Jurkat, Clone E6-1 (cell line): Measurements from ENCODE around the gene AHSG.

Experiments used
- DNase-seq: peaks from one replicate; pipeline ENCODE4 v3.0.0-alpha.2; 2011; ENCODE audit warnings: low read depth, low spot score
- H3K4me3 ChIP-seq: 2 replicates; pipeline ENCODE4 v1.5.1; 2011; ENCODE audit warnings: mild to moderate bottlenecking, low read length, control low read depth, moderate library complexity

The AHSG gene

GRCh38 chr3:186589856-186590579 lies 22.8 kb upstream of the AHSG start:
- peak; percentile 41 for DNase-seq

GRCh38 chr3:186590580-186591295 lies 22.1 kb upstream of the AHSG start:
- DNase-seq: no peak
- no peak overlapping the region for H3K4me3 ChIP-seq

More at GRCh38 chr3:186589856-186590579, 22.8 kb upstream of the AHSG start:
- no peak overlapping the region for H3K4me3 ChIP-seq

DNA sequence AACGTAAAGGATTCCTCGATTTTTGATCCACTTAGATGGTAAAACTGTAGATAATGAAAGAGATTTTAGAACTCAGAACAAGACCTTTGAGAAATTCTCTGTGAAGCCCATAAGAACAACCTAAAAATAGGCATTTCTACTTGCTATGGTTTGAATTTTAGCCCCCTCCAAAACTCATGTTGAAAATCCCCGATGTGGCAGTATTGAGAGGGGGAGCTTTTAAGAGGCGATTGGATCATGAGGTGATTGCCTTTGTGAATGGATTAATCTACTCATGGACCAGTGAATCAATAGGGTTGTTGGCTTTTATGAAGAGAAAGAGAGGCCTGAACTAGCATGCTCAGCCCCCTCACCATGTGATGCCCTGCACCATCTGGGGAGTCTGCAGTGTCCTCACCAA lies 20.2 kb upstream of the AHSG start:
- no peak overlapping the region for H3K4me3 ChIP-seq
- no peak for DNase-seq

DNA sequence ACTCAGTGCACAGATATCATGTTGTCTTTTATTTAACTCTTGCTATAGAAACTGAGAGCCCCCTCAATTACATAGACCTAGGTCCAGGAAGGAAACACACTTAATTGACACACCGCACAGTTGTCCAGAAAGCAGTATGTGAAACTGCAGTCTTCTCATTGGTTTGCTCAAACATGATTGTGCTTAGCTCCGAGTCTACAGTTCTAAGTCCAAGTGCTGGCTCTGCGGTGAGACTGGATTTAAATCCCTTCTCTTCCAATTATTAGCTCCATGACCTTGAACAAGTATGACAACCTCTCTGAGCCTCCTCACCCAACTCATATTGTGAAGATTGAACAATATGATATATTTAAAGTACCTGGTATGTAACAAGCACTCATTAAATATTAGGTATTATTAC lies 19.0 kb upstream of the AHSG start:
- no peak overlapping the region for H3K4me3 ChIP-seq
- DNase-seq: no peak

- H3K4me3 ChIP-seq: no peak overlapping the region
- no peak for DNase-seq
Observed at GRCh38 chr3:186594591-186595113, 18.2 kb upstream of the AHSG start.

- H3K4me3 ChIP-seq: no peak overlapping the region
- no peak for DNase-seq
Observed at GRCh38 chr3:186596568-186597287, 16.1 kb upstream of the AHSG start.

DNA sequence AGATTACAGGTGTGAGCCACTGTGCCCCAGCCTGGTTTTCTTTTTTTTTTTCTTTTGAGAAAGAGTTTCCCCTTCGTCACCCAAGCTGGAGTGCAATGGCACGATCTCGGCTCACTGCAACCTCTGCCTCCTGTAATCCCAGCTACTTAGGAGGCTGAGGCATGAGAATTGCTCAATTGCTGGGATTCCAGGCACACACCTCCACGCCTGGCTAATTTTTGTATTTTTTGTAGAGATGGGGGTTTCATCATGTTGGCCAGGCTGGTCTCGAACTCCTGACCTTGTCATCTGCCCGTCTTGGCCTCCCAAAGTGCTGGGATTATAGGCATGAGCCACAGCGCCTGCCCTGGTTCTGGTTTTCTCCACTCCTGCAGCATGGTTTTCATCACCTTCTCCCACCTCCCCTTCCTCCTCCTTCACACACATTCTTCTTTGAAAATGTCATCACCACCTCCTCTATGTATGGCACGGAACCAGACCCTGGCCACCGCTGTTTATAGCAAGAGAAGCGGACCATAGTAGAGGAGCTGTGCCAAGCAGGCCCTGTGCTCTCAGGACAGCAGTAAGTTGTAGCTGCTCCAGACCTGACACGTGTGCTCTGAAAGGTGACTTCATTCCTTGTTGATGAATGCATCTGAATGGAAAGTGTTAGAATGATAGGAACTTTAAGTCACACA lies 14.6 kb upstream of the AHSG start:
- no peak for DNase-seq

GRCh38 chr3:186598794-186599141 lies 14.1 kb upstream of the AHSG start:
- H3K4me3 ChIP-seq: no peak overlapping the region
- DNase-seq: no peak

More for the DNA sequence above, 14.6 kb upstream of the AHSG start:
- H3K4me3 ChIP-seq: no peak overlapping the region

DNA sequence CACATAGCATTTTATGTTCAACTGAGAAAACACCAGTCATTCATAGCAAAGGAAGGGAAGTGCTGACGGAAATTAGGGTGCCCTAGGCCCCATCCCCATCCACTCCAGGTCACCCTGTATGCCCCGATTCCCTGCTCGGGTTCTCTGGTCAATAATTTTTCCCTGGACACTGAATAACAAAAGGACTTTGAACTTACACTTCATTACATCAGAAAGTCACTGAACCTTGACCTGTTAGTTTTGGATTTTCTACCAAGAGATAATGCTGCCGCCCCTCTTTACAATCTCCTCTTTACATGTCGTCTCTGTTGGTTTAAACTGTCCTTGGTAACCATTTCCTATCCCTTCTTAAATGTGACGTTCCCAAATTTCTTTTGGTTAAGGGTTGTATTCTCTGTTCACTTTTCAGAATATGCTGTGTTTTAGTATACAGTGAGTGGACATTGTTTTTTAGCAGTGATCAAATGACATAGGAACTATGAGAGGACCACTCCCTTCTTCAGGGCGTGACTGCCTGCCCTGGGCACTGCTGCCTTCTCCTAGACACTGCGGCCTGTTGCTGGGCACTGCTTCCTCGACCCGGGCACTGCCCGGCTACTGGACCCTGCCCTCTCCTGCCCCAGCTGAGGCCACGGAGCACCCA lies 13.6 kb upstream of the AHSG start:
- no peak for DNase-seq
- H3K4me3 ChIP-seq: no peak overlapping the region

DNA sequence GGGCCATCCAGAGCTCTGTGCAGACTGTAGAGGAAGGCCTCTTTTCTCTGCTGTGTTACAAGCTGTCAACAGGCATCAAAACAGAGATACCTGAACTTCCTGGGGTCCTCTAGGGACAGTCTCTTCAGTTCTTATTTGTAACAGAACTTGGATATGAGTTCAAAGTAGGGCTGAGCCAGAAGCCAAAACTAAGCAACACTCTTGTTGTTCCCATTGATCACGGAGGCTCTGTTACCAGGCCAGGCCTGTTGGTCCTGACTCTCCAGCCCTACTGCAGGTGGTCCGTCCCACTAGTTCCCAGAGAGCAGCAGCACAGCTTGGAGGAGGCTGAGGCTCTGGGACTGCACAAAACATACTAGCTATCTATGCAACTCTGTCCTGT lies 13.1 kb upstream of the AHSG start:
- no peak for DNase-seq
- H3K4me3 ChIP-seq: no peak overlapping the region

DNA sequence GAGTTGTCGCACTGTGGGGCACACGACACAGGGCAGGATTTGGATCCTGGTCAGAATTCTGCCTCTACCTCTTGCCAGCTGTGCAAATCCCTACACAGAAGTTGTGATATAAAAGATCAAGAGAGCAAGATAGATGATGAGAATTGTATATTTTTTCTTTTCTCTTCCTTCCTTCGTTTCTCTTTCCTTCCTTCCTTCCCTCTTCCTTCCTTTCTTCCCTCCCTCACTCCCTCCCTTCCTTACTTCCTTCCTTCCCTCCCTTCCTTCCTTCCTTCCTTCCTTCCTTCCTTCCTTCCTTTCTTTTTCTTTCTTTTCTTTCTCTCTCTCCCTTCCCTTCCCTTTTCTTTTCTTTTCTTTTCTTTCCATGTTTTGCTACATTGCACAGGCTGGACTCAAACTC lies 12.0 kb upstream of the AHSG start:
- no peak overlapping the region for H3K4me3 ChIP-seq
- DNase-seq: no peak

DNA sequence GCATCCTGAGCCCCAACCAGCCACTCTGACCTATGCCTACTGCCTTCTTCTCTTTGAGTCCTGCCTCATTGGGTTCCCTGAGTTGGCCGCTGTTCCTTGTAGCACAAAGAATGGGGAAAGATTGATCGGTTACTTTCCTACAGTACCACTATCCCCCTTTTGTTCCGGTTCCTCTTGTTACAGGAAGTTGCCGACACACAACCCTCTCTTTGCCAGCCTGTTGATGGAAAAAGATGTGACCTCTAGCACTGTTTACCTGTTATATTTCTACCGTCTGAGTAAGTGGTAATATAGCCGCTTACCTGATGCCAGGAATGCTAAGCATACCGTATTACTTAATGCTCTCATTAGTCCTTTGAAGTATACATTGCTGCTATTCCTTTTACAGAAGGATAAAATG lies 9.7 kb upstream of the AHSG start:
- H3K4me3 ChIP-seq: no peak overlapping the region
- DNase-seq: no peak

GRCh38 chr3:186605078-186605477 lies 7.8 kb upstream of the AHSG start:
- H3K4me3 ChIP-seq: no peak overlapping the region
- no peak for DNase-seq

DNA sequence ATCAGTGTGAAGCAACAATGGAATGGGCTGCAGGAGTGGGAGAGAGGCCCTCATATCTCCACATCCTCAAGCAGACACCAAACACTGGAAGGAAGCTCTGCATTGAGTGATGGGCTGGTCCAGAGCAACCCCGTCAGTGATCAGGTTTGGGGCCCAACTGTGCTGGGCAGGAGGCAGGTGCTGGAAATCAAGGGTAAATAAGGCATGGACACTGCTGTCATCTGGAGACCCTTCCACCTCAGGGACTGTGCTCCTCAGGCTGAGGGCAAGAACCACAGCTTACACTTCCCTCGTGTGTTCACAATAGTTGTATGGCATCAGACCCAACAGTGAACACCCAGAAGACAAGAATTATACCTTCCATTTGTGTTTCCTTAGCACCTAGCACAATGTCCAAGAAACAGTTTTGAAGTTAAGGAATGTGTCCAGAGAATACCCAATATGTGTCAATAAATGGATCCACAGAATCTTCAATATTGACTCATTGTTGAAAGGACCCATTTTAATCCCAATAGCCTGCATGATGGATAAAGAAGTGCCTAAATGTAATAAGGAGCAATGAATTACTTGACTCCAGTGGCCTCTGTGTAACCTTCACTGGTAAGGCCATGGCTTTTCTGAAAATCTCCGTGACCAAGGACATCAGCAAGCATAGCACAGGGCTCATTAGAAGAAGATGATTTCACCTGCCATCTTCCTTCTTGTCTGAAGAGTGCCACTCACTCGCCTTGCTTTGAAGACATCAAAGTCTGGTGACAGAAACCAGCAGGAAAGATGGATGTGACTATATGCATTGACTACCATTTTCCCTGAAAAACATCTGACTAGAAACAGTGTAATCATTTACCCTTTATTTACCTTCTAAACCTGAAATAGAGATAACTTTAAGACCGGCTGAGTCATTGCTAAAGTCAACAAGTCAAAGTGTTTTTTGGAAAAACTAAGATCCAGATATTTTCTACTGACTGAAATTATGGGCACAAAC lies 7.0 kb upstream of the AHSG start:
- DNase-seq: no peak
- H3K4me3 ChIP-seq: no peak overlapping the region

GRCh38 chr3:186608624-186609215 lies 4.1 kb upstream of the AHSG start:
- DNase-seq: no peak
- no peak overlapping the region for H3K4me3 ChIP-seq

DNA sequence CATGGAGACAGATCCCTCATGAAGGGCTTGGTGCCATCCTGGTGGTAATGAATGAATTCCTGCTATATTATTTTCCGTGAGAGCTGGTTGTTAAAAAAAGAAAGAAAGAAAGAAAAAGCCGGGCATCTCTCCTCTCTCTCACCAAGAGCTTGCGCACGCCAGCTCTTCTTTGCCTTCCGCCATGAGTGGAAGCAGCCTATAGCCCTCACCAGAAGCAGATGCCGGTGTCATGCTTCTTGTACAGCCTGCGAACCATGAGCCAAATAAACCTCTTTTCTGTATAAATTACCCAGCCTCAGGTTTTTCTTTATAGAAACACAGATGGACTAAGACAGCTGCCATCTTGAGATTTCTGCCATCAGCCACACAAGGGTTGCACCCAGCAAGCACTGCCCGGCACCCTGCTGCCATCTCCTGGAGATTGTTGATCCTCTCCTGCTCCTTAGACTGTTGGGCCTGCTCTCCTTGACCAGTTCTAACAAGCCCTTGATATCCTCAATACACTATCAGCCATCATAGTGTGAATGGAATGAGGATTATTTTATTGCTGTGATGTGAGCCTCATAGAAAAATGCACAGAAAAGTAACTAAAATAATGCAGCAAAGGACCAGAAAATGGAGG lies 3.5 kb upstream of the AHSG start:
- no peak overlapping the region for H3K4me3 ChIP-seq
- no peak for DNase-seq

DNA sequence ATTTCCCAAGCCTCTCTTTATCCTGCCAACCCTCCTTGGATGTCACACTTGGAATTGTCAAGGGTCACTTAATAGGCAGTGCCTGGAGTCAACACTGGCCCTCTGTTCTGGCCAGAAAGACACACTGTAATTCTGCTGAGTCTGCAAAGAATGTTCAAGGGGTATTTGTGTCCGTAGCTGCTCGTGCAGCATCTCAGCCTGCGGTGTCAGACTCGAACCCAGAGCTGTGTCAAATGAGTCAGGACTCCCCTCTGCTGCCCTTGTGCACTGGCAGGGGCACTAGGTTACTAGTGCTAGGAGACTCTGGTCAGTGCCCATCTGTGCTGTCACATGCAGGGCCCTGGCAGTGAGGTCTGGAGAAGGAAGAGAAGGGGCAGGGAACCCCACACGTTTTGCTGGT lies 795 bp upstream of the AHSG start:
- H3K4me3 ChIP-seq: no peak overlapping the region
- DNase-seq: no peak
